WTC11 (cell line): Measurements from ENCODE around the gene ASCL2. TPM values are rescaled to one million over a fixed set of nuclear protein-coding genes. Genes with fewer than 3 reads are reported as not detected.

Experiments
- ATAC-seq: fragments of 200-7000 bp; cut with Tn5 transposase; 2 replicates; pipeline ENCODE4 v1.10.0; 2021; ENCODE audit warnings: mild to moderate bottlenecking, moderate library complexity
- CTCF ChIA-PET: fragments of 300-600 bp; sonication (Branson Sonifier 250); formaldehyde crosslinking; loops from one replicate; lab custom pipeline; 2021; ENCODE audit warnings: antibody characterized with exemption; lab: Charles Lee
- POLR2A ChIA-PET: fragments of 350-600 bp; sonication (Branson Sonifier 250); formaldehyde crosslinking; loops from one replicate; lab custom pipeline; 2021; ENCODE audit warnings: antibody characterized with exemption; lab: Charles Lee
- DNase-seq: peaks from one replicate; pipeline ENCODE4 v3.0.0; 2021; ENCODE audit warnings: low spot score
- H3K27ac Mint-ChIP-seq: 2 replicates; pipeline ENCODE4 v1.8.0; 2021; ENCODE audit warnings: mixed read lengths
- H3K27me3 Mint-ChIP-seq: 2 replicates; pipeline ENCODE4 v1.8.0; 2021; ENCODE audit warnings: low read depth, mild to moderate bottlenecking, moderate library complexity, mixed read lengths
- H3K36me3 Mint-ChIP-seq: 2 replicates; pipeline ENCODE4 v1.8.0; 2021; ENCODE audit warnings: mixed read lengths
- H3K4me1 Mint-ChIP-seq: 2 replicates; pipeline ENCODE4 v1.8.0; 2022; ENCODE audit warnings: mixed read lengths
- H3K4me3 Mint-ChIP-seq: 2 replicates; pipeline ENCODE4 v1.8.0; 2021; ENCODE audit warnings: mild to moderate bottlenecking, moderate library complexity, mixed read lengths
- H3K9me3 Mint-ChIP-seq: 2 replicates; pipeline ENCODE4 v1.8.0; 2021; ENCODE audit warnings: mixed read lengths
- FOXJ3 ChIP-seq: sonication (generic); formaldehyde crosslinking; IDR thresholded peaks from 2 replicates; pipeline ENCODE4 v1.9.0; 2021; ENCODE audit warnings: missing genetic modification reagents, mild to moderate bottlenecking, borderline replicate concordance
- GRHL2 ChIP-seq: fragments of 250-450 bp; sonication (Bioruptor Pico); IDR thresholded peaks from 2 replicates; pipeline ENCODE4 v1.8.0; 2022; ENCODE audit warnings: mild to moderate bottlenecking, moderate library complexity; ENCODE audit not compliant: insufficient replicate concordance, severe bottlenecking
- MYBL2 ChIP-seq: sonication (generic); formaldehyde crosslinking; IDR thresholded peaks from 2 replicates; pipeline ENCODE4 v1.8.1; 2023; ENCODE audit warnings: mild to moderate bottlenecking, moderate library complexity, missing genetic modification reagents
- NR1H2 ChIP-seq: sonication (generic); formaldehyde crosslinking; IDR thresholded peaks from 2 replicates; pipeline ENCODE4 v1.9.0; 2021; ENCODE audit warnings: mild to moderate bottlenecking, moderate library complexity, missing genetic modification reagents
- NR2C2 ChIP-seq: sonication (generic); formaldehyde crosslinking; IDR thresholded peaks from 2 replicates; pipeline ENCODE4 v1.8.0; 2022; ENCODE audit warnings: mild to moderate bottlenecking, missing genetic modification reagents
- RORB ChIP-seq: fragments of 250-450 bp; sonication (Bioruptor Pico); IDR thresholded peaks from 2 replicates; pipeline ENCODE4 v1.9.0; 2021; ENCODE audit warnings: mild to moderate bottlenecking
- SOX15 ChIP-seq: fragments of 250-450 bp; sonication (Bioruptor Pico); IDR thresholded peaks from 2 replicates; pipeline ENCODE4 v1.9.0; 2021; ENCODE audit warnings: mild to moderate bottlenecking
- ZBTB21 ChIP-seq: sonication (generic); formaldehyde crosslinking; IDR thresholded peaks from 2 replicates; pipeline ENCODE4 v1.8.1; 2023; ENCODE audit warnings: mild to moderate bottlenecking, missing genetic modification reagents, borderline replicate concordance
- ZNF232 ChIP-seq: sonication (generic); formaldehyde crosslinking; IDR thresholded peaks from 2 replicates; pipeline ENCODE4 v1.8.0; 2022; ENCODE audit warnings: mild to moderate bottlenecking, missing genetic modification reagents
- ZNF423 ChIP-seq: fragments of 250-450 bp; sonication (Bioruptor Pico); IDR thresholded peaks from 2 replicates; pipeline ENCODE4 v2.1.2; 2022; ENCODE audit warnings: mild to moderate bottlenecking, moderate library complexity
- total RNA-seq: library from RNA; stranded (reverse); gene quantifications from 3 replicates; pipeline ENCODE4 v1.2.3, GENCODE V29; 2021
- TF ChIP-seq, protein P1 (sequence below): sonication (generic); formaldehyde crosslinking; IDR thresholded peaks from 2 replicates; pipeline ENCODE4 v1.8.1; 2023; ENCODE audit warnings: mild to moderate bottlenecking, moderate library complexity, missing genetic modification reagents
- TF ChIP-seq, protein P2 (sequence below): fragments of 250-450 bp; sonication (Bioruptor Pico); IDR thresholded peaks from 2 replicates; pipeline ENCODE4 v1.8.0; 2021; ENCODE audit warnings: mild to moderate bottlenecking
- TF ChIP-seq, protein P3 (sequence below): sonication (generic); formaldehyde crosslinking; IDR thresholded peaks from 2 replicates; pipeline ENCODE4 v1.8.1; 2022; ENCODE audit warnings: missing genetic modification reagents, borderline replicate concordance
- TF ChIP-seq, protein P4 (sequence below): sonication (generic); formaldehyde crosslinking; IDR thresholded peaks from 2 replicates; pipeline ENCODE4 v1.8.1; 2023; ENCODE audit warnings: mild to moderate bottlenecking, missing genetic modification reagents, moderate library complexity
- TF ChIP-seq, protein P5 (sequence below): sonication (generic); formaldehyde crosslinking; IDR thresholded peaks from 2 replicates; pipeline ENCODE4 v1.8.1; 2023; ENCODE audit warnings: mild to moderate bottlenecking, missing genetic modification reagents, moderate library complexity
- TF ChIP-seq, protein P6 (sequence below): sonication (generic); formaldehyde crosslinking; IDR thresholded peaks from 2 replicates; pipeline ENCODE4 v1.8.0; 2022; ENCODE audit warnings: mild to moderate bottlenecking, missing genetic modification reagents
- TF ChIP-seq, protein P7 (sequence below): sonication (generic); formaldehyde crosslinking; IDR thresholded peaks from 2 replicates; pipeline ENCODE4 v1.8.0; 2022; ENCODE audit warnings: missing genetic modification reagents

The ASCL2 gene
- total RNA-seq, 1 experiment from 2014 or later, result 0.24 TPM

DNA sequence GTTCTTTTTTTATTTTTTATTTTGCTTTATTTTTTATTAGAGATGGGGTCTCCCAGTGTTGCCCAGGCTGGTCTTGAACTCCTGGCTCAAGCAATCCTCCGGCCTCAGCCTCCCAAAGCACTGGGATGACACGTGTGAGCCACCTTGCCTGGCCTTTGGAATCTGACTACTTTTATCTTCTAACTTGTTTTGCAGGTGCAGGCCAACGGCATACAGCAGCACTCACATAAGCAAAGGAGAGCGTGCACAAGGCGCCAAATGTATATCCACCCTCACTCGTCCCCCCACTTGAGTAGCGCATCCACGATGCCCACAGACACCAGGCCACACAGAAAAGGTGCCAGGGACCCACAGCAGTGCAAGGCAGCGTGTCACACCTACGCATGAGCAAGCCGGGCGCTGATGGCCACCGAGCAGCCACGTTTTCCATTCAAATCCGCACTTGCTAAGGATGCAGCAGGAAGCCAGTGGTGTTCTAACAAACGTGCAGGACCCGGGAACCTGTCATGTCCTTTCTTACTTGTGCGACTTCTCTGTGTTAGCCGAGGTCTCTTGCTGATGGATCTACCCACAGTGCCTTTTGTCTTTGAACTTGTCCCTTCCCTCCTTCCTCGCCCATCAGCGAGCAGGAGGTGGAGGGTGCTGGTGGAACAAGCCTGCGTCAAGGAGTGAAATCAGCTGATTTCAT lies 5.9 kb downstream of the ASCL2 start:
- ChIA-PET POLR2A (no interaction called here), CTCF (no interaction called here)
- no peaks in the 10 kb centered on the region for H3K9me3 Mint-ChIP-seq
- no peaks in the 10 kb centered on the region for H3K36me3 Mint-ChIP-seq
- H3K4me3 Mint-ChIP-seq, result no peak overlapping the region
- peaks cover 42% of the 10 kb centered on the region for H3K27me3 Mint-ChIP-seq
- ATAC-seq (no peak), DNase-seq (no peak)
- H3K27ac Mint-ChIP-seq, result no peak overlapping the region
- TF ChIP-seq, protein P1, sequence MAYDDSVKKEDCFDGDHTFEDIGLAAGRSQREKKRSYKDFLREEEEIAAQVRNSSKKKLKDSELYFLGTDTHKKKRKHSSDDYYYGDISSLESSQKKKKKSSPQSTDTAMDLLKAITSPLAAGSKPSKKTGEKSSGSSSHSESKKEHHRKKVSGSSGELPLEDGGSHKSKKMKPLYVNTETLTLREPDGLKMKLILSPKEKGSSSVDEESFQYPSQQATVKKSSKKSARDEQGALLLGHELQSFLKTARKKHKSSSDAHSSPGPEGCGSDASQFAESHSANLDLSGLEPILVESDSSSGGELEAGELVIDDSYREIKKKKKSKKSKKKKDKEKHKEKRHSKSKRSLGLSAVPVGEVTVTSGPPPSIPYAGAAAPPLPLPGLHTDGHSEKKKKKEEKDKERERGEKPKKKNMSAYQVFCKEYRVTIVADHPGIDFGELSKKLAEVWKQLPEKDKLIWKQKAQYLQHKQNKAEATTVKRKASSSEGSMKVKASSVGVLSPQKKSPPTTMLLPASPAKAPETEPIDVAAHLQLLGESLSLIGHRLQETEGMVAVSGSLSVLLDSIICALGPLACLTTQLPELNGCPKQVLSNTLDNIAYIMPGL (CRISPR knock-in tag), result no peak
- TF ChIP-seq FOXJ3 (CRISPR knock-in tag), result no peak
- TF ChIP-seq ZBTB21 (CRISPR knock-in tag), result no peak
- TF ChIP-seq, protein P2, sequence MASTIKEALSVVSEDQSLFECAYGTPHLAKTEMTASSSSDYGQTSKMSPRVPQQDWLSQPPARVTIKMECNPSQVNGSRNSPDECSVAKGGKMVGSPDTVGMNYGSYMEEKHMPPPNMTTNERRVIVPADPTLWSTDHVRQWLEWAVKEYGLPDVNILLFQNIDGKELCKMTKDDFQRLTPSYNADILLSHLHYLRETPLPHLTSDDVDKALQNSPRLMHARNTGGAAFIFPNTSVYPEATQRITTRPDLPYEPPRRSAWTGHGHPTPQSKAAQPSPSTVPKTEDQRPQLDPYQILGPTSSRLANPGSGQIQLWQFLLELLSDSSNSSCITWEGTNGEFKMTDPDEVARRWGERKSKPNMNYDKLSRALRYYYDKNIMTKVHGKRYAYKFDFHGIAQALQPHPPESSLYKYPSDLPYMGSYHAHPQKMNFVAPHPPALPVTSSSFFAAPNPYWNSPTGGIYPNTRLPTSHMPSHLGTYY (CRISPR knock-in tag), result no peak
- TF ChIP-seq, protein P3, sequence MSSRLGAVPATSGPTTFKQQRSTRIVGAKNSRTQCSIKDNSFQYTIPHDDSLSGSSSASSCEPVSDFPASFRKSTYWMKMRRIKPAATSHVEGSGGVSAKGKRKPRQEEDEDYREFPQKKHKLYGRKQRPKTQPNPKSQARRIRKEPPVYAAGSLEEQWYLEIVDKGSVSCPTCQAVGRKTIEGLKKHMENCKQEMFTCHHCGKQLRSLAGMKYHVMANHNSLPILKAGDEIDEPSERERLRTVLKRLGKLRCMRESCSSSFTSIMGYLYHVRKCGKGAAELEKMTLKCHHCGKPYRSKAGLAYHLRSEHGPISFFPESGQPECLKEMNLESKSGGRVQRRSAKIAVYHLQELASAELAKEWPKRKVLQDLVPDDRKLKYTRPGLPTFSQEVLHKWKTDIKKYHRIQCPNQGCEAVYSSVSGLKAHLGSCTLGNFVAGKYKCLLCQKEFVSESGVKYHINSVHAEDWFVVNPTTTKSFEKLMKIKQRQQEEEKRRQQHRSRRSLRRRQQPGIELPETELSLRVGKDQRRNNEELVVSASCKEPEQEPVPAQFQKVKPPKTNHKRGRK (CRISPR knock-in tag), result no peak
- TF ChIP-seq, protein P4, sequence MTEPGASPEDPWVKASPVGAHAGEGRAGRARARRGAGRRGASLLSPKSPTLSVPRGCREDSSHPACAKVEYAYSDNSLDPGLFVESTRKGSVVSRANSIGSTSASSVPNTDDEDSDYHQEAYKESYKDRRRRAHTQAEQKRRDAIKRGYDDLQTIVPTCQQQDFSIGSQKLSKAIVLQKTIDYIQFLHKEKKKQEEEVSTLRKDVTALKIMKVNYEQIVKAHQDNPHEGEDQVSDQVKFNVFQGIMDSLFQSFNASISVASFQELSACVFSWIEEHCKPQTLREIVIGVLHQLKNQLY, result no peak
- TF ChIP-seq NR1H2, result no peak
- no peak for TF ChIP-seq GRHL2 (CRISPR knock-in tag)
- H3K4me1 Mint-ChIP-seq, result peaks cover 8% of the 10 kb centered on the region

DNA sequence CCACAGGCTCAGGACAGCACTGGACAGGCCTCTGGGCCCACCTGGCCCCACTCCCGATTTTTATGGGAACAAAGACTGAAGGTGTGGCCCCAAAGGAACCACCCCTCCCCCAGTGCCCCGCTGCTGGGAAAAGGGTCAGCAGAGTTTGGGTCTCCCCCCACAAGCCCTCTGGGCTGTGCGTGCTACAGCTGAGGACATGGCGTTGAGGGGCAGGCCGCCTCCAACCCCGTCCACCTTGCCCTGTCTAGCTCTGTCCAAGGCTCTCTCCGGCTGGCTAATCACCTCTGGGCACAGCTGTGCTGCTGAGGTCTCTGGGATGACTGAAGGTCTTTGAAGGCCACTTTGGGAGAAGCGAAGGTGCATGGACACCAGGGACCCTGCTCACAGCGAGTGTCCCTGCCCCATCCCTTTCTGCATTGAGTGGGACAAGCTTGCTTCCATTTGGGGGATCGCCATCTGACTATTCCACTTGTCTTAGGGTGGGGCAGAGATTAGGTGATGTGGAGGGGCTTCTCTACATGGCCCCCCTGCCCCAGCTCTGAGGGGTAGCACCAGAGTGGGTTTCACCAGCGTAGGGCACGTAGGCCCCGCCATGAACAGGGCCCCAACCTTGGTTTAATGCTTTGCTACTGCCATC lies 6.5 kb downstream of the ASCL2 start:
- ATAC-seq (no peak), DNase-seq (no peak)
- Mint-ChIP-seq H3K27me3 (peaks cover 38% of the 10 kb centered on the region), H3K4me1 (peaks cover 8% of the 10 kb centered on the region), H3K9me3 (no peaks in the 10 kb centered on the region), H3K36me3 (no peaks in the 10 kb centered on the region), H3K27ac (no peak overlapping the region), H3K4me3 (no peak overlapping the region)
- ChIA-PET POLR2A (no interaction called here), CTCF (no interaction called here)
- TF ChIP-seq MYBL2 (CRISPR knock-in tag), result no peak
- no peak for TF ChIP-seq SOX15

DNA sequence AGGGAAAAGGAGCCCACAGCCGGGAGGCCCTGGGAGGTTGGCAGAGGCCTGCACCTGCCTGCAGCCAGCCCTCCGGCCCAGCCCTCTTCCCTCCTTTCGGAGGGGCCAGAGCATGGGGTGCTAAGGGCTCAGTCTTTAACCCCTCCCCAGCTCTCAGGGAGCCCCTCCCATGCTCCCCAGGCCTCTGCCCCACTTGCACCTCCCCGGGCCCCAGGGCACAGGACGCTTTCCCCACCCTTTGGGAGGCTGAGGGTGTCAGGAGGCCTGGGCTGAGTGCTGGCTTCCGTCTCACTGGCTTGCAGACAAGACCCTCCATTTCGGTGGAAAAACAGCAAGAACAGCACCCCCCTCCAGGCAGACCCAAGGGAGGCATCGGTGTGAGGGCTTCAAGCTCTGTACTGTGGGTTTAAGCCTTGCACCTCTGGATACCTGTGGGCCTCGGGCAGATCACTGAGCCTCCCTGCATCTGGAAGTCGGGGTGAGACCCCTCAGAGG lies 7.3 kb downstream of the ASCL2 start:
- Mint-ChIP-seq H3K27me3 (peaks cover 37% of the 10 kb centered on the region), H3K36me3 (no peaks in the 10 kb centered on the region), H3K9me3 (no peaks in the 10 kb centered on the region), H3K27ac (no peak overlapping the region), H3K4me3 (no peak overlapping the region), H3K4me1 (peaks cover 3% of the 10 kb centered on the region; the same call in 1 of the 2 replicates)
- ATAC-seq (no peak), DNase-seq (no peak)
- CTCF ChIA-PET, result no interaction called here
- POLR2A ChIA-PET, result no interaction called here
- TF ChIP-seq, protein P5, sequence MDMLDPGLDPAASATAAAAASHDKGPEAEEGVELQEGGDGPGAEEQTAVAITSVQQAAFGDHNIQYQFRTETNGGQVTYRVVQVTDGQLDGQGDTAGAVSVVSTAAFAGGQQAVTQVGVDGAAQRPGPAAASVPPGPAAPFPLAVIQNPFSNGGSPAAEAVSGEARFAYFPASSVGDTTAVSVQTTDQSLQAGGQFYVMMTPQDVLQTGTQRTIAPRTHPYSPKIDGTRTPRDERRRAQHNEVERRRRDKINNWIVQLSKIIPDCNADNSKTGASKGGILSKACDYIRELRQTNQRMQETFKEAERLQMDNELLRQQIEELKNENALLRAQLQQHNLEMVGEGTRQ (CRISPR knock-in tag), result no peak
- TF ChIP-seq, protein P6, sequence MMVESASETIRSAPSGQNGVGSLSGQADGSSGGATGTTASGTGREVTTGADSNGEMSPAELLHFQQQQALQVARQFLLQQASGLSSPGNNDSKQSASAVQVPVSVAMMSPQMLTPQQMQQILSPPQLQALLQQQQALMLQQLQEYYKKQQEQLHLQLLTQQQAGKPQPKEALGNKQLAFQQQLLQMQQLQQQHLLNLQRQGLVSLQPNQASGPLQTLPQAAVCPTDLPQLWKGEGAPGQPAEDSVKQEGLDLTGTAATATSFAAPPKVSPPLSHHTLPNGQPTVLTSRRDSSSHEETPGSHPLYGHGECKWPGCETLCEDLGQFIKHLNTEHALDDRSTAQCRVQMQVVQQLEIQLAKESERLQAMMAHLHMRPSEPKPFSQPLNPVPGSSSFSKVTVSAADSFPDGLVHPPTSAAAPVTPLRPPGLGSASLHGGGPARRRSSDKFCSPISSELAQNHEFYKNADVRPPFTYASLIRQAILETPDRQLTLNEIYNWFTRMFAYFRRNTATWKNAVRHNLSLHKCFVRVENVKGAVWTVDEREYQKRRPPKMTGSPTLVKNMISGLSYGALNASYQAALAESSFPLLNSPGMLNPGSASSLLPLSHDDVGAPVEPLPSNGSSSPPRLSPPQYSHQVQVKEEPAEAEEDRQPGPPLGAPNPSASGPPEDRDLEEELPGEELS (CRISPR knock-in tag), result no peak
- TF ChIP-seq RORB (no peak), NR2C2 (no peak), ZNF232 (CRISPR knock-in tag) (no peak), ZNF423 (CRISPR knock-in tag) (no peak), GRHL2 (CRISPR knock-in tag) (no peak)
- TF ChIP-seq, protein P7, sequence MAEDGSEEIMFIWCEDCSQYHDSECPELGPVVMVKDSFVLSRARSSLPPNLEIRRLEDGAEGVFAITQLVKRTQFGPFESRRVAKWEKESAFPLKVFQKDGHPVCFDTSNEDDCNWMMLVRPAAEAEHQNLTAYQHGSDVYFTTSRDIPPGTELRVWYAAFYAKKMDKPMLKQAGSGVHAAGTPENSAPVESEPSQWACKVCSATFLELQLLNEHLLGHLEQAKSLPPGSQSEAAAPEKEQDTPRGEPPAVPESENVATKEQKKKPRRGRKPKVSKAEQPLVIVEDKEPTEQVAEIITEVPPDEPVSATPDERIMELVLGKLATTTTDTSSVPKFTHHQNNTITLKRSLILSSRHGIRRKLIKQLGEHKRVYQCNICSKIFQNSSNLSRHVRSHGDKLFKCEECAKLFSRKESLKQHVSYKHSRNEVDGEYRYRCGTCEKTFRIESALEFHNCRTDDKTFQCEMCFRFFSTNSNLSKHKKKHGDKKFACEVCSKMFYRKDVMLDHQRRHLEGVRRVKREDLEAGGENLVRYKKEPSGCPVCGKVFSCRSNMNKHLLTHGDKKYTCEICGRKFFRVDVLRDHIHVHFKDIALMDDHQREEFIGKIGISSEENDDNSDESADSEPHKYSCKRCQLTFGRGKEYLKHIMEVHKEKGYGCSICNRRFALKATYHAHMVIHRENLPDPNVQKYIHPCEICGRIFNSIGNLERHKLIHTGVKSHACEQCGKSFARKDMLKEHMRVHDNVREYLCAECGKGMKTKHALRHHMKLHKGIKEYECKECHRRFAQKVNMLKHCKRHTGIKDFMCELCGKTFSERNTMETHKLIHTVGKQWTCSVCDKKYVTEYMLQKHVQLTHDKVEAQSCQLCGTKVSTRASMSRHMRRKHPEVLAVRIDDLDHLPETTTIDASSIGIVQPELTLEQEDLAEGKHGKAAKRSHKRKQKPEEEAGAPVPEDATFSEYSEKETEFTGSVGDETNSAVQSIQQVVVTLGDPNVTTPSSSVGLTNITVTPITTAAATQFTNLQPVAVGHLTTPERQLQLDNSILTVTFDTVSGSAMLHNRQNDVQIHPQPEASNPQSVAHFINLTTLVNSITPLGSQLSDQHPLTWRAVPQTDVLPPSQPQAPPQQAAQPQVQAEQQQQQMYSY, result no peak
